GM19372 (cell line): ENCODE results near the gene PLCL1.

Experiments
- ATAC-seq: cut with Tn5 transposase; IDR thresholded peaks from one replicate; pipeline ENCODE4 v1.9.1; 2021; ENCODE audit warnings: mild to moderate bottlenecking, low read depth, moderate library complexity; ENCODE audit not compliant: unreplicated experiment

PLCL1 gene

DNA sequence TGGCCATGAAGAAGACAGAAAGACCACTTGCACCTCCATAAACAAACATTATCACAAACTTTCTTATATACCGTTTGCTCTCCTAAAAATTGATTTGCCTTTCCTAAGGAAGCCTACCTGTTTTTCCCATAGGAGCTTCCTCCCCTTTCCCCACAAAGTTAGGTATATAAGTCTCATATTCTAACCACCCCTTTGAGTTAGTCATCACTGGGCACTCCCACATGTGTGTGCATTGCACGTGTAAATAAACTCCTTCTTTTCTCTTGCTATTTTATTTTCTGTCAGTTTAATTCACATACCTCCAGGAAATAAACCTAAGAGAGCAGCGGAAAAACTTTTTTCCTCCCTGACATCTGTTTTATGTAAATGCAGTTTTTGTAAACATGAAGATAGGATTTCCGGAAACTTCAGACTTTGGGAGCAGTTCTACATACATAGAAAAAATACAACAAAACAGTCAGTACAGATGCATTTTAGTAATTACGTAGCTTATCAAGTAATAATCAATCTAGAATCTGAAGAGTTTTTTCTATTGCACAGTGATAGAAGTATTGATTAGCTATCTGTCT is 46.6 kb downstream of the PLCL1 start:
- no peak for ATAC-seq

- ATAC-seq: no peak
Observed at GRCh38 chr2:197851451-197851850, 47.1 kb downstream of the PLCL1 start.

- no peak for ATAC-seq
Observed at GRCh38 chr2:197852108-197852507, 47.7 kb downstream of the PLCL1 start.

GRCh38 chr2:197853549-197853948 is 49.2 kb downstream of the PLCL1 start:
- ATAC-seq: no peak

- ATAC-seq: no peak
Observed at GRCh38 chr2:197857476-197858107, 53.2 kb downstream of the PLCL1 start.

DNA sequence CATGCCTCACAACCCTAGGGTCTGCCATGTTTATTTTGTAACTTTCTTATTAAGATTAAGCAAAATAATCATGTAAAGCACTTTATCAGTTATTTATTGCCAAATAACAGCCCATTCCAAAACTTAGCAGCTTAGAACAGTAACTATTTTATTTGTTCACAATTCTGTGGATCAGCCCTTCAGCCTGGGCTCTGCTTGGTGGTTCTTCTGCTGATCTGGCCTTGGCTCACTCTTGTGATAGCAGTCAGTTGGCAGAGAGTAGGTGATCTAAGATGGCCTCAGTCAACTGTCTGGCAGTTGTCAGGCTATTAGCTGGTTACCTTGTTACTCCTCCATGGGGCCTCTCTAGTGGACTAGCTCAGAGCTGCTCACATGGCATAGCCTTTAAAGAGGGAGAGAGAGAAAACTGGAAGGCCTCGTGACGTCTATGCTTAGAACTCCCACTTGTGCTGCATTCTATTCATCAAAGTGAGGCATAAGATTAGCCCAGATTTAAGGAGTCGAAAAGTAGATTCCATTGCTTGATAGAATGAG is 54.3 kb downstream of the PLCL1 start:
- ATAC-seq: no peak

DNA sequence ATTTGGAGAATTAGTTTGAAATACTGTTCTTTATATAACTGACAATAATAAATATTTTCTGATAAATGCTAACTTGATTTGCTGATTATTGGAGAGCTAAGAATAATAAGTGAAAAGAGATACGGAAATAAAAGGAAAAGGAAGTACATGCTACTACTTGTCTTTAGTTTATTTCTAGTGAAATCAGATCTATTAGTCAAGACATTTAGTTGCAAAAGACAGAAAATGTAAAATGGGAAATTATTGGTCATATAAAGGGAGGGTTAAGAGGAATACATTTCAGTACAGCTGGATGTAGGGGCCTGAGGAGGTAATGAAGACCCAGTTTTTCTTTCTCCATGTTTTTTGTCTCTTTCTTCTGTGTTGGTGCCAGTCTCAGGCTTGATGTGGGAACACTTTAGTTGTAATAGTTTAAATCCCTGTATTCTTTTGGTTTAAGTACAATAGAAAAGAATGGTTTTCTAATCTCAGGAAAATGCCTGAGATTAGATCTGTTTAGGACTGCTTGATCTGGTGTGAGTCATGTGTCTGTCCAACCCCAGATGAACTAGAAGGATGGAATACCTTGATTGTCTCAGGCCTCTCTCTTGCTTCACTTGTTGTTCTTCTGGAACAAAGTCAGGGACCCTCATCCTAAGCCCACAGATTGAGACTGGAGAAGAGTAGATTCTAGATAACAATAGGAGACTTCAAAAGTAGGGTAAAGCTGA is 58.0 kb downstream of the PLCL1 start:
- ATAC-seq: no peak

- ATAC-seq: no peak
Observed at GRCh38 chr2:197863744-197864143, 59.4 kb downstream of the PLCL1 start.

DNA sequence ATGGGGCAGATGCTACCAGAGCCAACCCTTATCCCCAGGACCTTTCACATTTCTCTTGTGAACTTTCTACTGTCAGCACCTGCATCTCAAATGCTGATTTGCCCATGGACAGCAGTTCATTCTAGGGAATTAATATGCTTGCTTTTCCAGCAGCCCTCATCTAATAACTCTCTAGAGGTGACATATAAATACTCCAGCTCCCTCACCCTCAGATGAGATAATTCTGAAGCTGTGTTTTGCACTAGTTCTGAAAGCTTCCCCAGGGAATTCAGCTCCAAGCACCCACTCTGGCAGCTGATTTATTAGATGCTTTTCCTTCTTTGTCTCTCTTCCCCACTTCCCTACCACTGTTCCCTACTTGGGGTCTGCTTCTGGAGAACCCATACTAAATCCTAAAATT is 62.1 kb downstream of the PLCL1 start:
- ATAC-seq: no peak

GRCh38 chr2:197867033-197867432 is 62.6 kb downstream of the PLCL1 start:
- ATAC-seq: no peak

GRCh38 chr2:197867624-197868023 is 63.2 kb downstream of the PLCL1 start:
- no peak for ATAC-seq

DNA sequence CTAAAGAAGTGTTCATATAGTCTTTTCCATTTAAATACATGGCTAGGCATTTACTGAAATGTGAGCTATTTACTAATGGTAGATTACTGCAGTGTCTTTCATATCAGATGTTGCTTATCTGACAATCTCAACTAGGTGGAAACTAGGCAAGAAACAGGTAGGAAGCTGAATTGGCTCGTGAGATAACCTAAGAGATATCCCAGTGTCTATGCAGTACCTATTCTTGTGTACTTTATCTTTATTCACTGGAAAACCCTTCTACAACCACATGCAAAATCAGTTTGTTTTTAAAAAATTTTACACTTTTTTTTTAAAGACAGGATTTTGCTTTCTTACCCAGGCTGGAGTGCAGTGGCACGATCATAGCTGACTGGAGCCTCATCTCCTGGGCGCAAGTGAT is 63.8 kb downstream of the PLCL1 start:
- no peak for ATAC-seq

DNA sequence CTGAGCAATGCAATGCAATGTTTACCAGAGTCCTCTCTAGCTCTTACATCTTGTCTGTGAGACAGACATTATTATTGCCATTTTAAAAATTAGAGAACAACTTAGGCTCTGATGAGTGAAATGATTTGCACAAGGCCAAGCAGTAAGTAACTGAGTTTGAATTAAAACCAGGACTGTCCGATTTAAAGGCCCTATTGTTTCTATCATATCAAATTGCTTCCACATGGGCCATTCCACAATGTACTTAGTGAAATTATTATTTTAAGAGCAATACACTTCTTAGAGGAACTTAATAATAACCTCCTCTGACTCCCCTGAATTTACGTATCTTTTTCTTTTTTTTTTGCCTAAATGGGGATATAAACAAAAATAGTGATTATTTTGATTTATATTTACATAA is 64.6 kb downstream of the PLCL1 start:
- no peak for ATAC-seq

- no peak for ATAC-seq
Observed at GRCh38 chr2:197869501-197870111, 65.2 kb downstream of the PLCL1 start.

- ATAC-seq: no peak
Observed at GRCh38 chr2:197870137-197870536, 65.7 kb downstream of the PLCL1 start.

DNA sequence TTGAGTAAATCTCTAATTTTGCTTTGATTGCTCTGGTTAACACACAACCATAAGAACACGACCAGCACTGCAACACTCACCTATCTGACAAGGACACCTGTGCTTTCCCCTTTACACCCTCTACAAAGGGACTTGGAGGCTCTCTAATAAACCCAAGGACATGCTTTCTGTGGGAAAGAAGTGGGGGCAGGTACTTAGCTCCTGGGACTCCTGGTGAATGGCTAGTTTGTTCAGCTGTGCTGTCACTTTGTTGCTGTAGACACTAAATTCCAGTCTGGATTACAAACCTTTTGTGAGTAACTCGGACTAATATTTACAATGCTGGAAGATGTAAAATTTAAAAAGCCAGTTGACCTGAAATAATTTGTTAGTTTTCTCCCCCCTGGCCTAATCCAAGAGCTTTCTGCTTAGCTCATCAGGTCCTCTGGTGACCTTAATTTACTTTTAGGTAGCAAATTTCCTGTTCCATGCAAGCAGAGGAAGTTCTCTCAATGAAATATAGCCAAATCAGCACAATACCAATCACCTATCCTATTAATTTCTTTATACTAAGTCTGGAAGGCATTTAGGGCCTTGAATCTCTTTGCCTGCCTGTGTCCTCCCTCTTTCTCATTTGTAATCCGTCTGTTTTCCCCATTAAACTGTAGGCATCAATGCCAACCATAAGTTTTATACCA is 67.5 kb downstream of the PLCL1 start:
- no peak for ATAC-seq

GRCh38 chr2:197873293-197873701 is 68.9 kb downstream of the PLCL1 start:
- no peak for ATAC-seq

GRCh38 chr2:197875763-197876162 is 71.4 kb downstream of the PLCL1 start:
- ATAC-seq: no peak

GRCh38 chr2:197876524-197876923 is 72.1 kb downstream of the PLCL1 start:
- no peak for ATAC-seq

DNA sequence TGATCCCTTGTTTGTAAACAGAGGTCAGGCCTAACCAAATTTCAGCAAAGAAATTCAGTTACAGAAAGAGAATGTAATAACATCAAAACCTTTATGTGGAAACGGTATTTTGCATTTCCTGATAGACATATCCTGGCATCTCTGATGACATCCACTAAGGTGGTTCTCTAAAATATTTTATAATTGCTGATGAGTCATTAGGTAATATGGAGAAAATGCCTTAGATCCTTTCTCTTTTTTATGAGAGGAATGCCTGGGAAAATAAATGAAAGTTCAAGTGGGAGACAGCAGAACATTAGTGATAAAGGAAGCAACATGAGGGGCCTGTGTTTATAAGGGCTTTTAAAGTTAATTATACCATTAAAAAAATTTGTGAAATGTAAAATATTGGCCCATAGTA is 72.6 kb downstream of the PLCL1 start:
- no peak for ATAC-seq

- ATAC-seq: no peak
Observed at GRCh38 chr2:197878792-197879191, 74.4 kb downstream of the PLCL1 start.
